Upper lobe of left lung (tissue), 4 donors: Measurements from ENCODE around the gene LDLRAD3.

Experiments used
- CTCF ChIP-seq, 6 experiments: fragments of 450-650 bp in 4 of 6; fragments of 200-600 bp in 2 of 6; sonication (generic) in 2 of 6; IDR thresholded peaks; one replicate each; pipeline ENCODE4 v1.5.1; 2016 to 2019; ENCODE audit warnings: antibody characterized with exemption in 6 of 6
- POLR2AphosphoS5 ChIP-seq, 2 donors: sonication (generic); formaldehyde crosslinking; IDR thresholded peaks; one replicate each; pipeline ENCODE4 v1.5.1; 2017; ENCODE audit warnings: antibody characterized with exemption in 2 of 2

- TF ChIP-seq CTCF (IDR thresholded peaks at IDR 0.05) (no peak), POLR2AphosphoS5 (IDR thresholded peaks at IDR 0.05) (no peak)
Observed at GRCh38 chr11:36115378-36115801, 171.5 kb downstream of the LDLRAD3 start.
